ENCODE results near the gene PSMG2. TPM values are rescaled to one million over a fixed set of nuclear protein-coding genes. Genes with fewer than 3 reads are reported as not detected.
A peak's percentile ranks its signal among the peaks of the same experiment; 100 is the strongest.

PSMG2 gene
- total and polyA plus RNA-seq, 9 of the 15 experiments (the other 6 are each of a cell fraction or from before 2014, with no cell fraction given) = 59.9 to 271 (median 111) TPM

- TF ChIP-seq ZNF239 (CRISPR knock-in tag; IDR thresholded peaks at IDR 0.05) (no peak), CREM (IDR thresholded peaks at IDR 0.05; ENCODE audit: low read depth) (peak; percentile 71; the same call in 1 of the 2 replicates), ZBTB1 (CRISPR knock-in tag; IDR thresholded peaks at IDR 0.05; ENCODE audit: borderline replicate concordance, low read depth) (no peak; the same call in 1 of the 2 replicates), PHF20 (IDR thresholded peaks at IDR 0.05; ENCODE audit: partially characterized antibody) (peak; percentile 95), ZBTB26 (CRISPR knock-in tag; IDR thresholded peaks at IDR 0.05) (no peak), ETS2 (tag; IDR thresholded peaks at IDR 0.05; ENCODE audit: borderline replicate concordance, poor library complexity, severe bottlenecking) (no peak), HMGN3 (IDR thresholded peaks at IDR 0.05; ENCODE audit: borderline replicate concordance, extremely low read depth, insufficient read length, low read depth, low read length) (peak; percentile 47), NONO (IDR thresholded peaks at IDR 0.05; ENCODE audit: low read depth in 2 of 2, low read length in 1 of 2) (peak in 1 of 2 experiments; percentile 96; a peak in 2 of 4 replicates), PHTF2 (CRISPR knock-in tag; IDR thresholded peaks at IDR 0.05) (no peak), ZNF263 (CRISPR knock-in tag; IDR thresholded peaks at IDR 0.05; ENCODE audit: borderline replicate concordance) (0 out of 2 replicates have a peak, but pooled peaks have one; percentile 7), GABPA (tag; conservative IDR thresholded peaks at IDR 0.05; ENCODE audit: low read depth) (peak; percentile 58), THAP7 (CRISPR knock-in tag; IDR thresholded peaks at IDR 0.05) (no peak), SRF (CRISPR knock-in tag; IDR thresholded peaks at IDR 0.05) (no peak; a peak in 1 of 4 replicates), ZSCAN32 (CRISPR knock-in tag; IDR thresholded peaks at IDR 0.05) (no peak), ZBTB34 (CRISPR knock-in tag; IDR thresholded peaks at IDR 0.05) (no peak), CCAR2 (IDR thresholded peaks at IDR 0.05; ENCODE audit: low read depth, low read length) (no peak), SMARCA5 (IDR thresholded peaks at IDR 0.05) (no peak; the same call in 1 of the 2 replicates), ZNF280B (CRISPR knock-in tag; IDR thresholded peaks at IDR 0.05) (no peak), NR0B1 (IDR thresholded peaks at IDR 0.05; ENCODE audit: partially characterized antibody) (no peak), YBX1 (IDR thresholded peaks at IDR 0.05) (no peak)
Measured at GRCh38 chr18:12702221-12703095, at the start of gene PSMG2, which contains the start of gene CEP76 (continued).

Data from K562 (cell line).